ENCODE results near the gene SLC36A3.

The SLC36A3 gene

DNA sequence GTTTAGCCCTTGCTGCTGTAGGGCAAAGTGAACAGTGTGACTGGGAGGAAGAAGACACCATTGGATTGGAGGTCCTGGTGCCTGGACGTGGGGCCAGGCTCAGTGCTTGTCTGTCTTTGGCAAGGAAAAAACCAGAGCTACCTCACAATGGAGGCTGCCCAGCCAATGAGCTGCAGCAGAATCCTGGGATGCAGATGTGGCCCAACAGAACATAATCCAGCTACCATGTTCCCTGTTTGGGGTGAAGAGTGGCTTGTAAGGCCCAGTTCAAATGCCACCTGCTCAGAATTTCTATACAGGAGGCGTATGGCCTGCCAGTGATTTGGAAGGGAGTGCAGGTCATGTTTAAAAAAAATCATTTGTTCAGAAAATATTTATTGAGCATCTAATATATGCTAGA is at the start of gene SLC36A3:
TSS of gene SLC36A3 (minus strand) at position 101 of the 400 bp plus-strand sequence. CDS start 412 bp downstream, outside the sequence.
- Mint-ChIP-seq H3K27me3 (peaks cover 34% of the 10 kb centered on the region), H3K4me3 (no peak within 1 kb of the TSS), H3K4me1 (ENCODE audit: low read depth) (no peaks in the 10 kb centered on the region), H3K27ac (no peak within 1 kb of the TSS), H3K9me3 (no peaks in the 10 kb centered on the region), H3K36me3 (ENCODE audit: low read depth) (no peaks in the 10 kb centered on the region)
- DNase-seq, result no peak

DNA sequence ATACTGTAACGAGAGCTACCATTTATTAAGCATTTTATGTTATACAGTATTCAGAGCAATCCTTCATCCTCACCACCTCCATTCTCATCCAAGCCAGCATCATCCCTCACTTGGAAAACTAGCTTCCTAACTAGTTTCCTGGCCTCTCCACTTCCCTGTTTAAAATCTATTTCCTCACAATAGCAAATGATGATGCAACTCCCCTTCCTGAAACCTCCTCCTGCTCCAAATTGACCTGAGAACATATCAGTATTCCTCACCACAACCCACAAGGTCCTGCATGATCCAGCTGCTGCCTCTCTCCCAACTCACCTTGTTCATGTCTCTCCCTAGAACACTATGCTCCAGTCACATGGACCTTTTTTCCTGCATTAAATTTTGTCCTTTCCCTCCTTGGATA is 48.1 kb upstream of the SLC36A3 start:
- H3K36me3 Mint-ChIP-seq (ENCODE audit: low read depth), result no peaks in the 10 kb centered on the region
- H3K27ac Mint-ChIP-seq, result no peak overlapping the region
- H3K4me1 Mint-ChIP-seq (ENCODE audit: low read depth), result no peaks in the 10 kb centered on the region
- no peaks in the 10 kb centered on the region for H3K9me3 Mint-ChIP-seq
- no peak for DNase-seq
- no peak overlapping the region for H3K4me3 Mint-ChIP-seq
- H3K27me3 Mint-ChIP-seq, result peaks cover 20% of the 10 kb centered on the region

DNA sequence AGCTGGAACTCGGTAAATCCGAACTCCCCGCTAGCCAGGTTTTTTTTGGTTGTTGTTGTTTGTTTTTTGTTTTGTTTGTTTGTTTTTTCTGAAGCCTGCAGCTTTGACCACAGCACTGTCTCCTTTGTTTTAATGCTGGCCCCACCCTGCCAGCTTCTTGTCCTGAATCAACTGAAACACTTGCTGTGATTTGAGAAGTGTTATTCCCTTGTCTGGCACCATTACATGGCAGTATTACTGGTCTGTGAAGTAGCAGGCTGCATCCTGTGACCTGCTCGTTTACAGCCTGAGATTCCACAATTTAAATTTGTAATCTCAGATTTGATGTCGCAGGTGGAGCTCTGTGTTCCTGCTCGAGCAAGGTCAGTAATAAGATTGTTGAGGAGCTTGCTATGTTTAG is 45.2 kb upstream of the SLC36A3 start:
- peaks cover 27% of the 10 kb centered on the region for H3K27me3 Mint-ChIP-seq
- no peaks in the 10 kb centered on the region for H3K36me3 Mint-ChIP-seq (ENCODE audit: low read depth)
- H3K4me1 Mint-ChIP-seq (ENCODE audit: low read depth), result no peaks in the 10 kb centered on the region
- no peak for DNase-seq
- no peak overlapping the region for H3K27ac Mint-ChIP-seq
- no peak overlapping the region for H3K4me3 Mint-ChIP-seq
- no peaks in the 10 kb centered on the region for H3K9me3 Mint-ChIP-seq

DNA sequence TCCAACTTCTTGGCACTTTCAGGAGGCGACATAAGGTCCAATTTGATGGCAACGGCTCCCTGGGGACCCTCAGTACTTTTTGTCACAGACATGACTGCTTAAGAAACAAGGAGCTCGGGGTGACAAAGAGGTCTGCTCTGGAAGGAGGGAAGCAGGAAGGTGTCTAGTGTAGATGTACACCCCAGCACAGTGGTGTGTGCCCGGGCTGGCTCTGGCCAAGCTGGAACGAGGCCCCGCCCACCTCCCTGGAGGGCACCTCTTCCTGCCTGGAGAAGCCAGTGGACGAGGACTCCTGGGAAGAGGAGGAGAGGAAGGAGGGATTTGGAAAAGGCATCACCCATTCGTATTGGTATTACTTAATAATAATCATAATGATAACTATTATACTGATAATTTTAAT is 43.8 kb upstream of the SLC36A3 start, which contains the start of gene SLC36A2:
TSS of gene SLC36A2 (minus strand) at position 191 of the 400 bp plus-strand sequence. CDS start at position 92, 99 bp downstream.
- H3K27me3 Mint-ChIP-seq, result peaks cover 28% of the 10 kb centered on the region

DNA sequence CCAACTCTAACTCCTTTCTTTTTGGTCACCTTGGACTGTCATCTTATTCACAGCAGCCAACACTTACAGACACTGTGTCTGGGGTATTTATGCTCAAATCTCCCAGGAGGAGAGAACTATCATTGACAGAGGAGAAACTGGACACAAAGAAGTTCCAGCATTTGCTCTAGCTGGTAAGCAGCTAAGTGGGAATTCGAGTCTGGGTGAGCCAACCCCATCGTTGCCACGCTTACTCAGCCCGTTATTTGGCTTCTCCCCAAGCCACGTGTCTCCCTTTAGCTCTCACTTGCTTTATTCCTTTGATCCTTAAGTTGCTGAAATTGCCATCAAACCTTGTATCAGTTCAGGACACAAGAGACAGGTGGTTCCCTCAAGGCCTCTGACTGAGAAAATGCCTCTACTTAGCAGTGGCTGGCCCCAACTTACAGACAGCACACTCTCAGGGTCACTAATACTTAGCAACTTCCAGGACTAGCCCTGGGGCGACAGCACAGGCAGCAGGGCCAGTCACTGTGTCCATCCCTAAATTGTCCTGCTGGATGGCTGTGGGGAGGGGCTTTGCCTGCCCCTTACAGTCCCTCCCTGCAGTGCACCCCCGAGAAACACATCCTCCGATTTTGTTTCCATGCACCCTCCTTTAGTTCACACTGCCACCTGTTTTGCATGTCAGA is 42.4 kb upstream of the SLC36A3 start:
- peaks cover 40% of the 10 kb centered on the region for H3K27me3 Mint-ChIP-seq
- DNase-seq, result no peak

More for the DNA sequence above, 43.8 kb upstream of the SLC36A3 start, which contains the start of gene SLC36A2:
- no peaks in the 10 kb centered on the region for H3K9me3 Mint-ChIP-seq
- no peaks in the 10 kb centered on the region for H3K4me1 Mint-ChIP-seq (ENCODE audit: low read depth)
- no peak for DNase-seq
- H3K4me3 Mint-ChIP-seq, result no peak within 1 kb of the TSS
- no peaks in the 10 kb centered on the region for H3K36me3 Mint-ChIP-seq (ENCODE audit: low read depth)
- no peak within 1 kb of the TSS for H3K27ac Mint-ChIP-seq

DNA sequence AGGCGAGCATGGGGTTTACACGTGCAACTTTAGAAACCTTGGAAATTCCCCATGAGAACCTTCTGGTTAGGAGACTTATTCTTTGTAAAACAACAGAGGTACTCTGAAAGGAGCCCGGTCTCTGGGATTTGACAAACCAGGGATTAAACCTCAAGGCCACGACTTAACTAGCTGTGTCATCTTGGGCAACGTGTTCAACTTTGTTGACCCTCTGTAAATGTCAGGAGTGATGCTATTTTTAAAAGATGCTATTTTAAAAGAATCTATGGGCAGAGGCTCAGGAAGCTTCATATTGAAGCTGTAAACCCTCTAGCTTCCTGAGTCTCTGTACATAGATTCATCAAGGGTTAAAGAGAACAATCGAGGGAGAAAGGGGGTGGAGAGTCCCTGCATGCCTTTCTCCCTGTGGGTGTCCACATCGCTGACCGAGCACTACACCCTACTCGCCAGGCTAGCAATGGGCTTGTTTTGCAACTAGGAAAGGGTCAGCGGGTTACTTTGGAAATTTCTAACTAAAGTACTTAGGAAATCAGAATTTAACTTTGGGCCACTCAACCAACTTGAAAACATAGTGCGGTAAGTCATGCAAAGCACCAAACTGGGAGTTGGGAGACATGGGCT is 41.7 kb upstream of the SLC36A3 start:
- Mint-ChIP-seq H3K4me3 (no peak overlapping the region), H3K4me1 (ENCODE audit: low read depth) (no peaks in the 10 kb centered on the region), H3K27ac (no peak overlapping the region), H3K27me3 (peaks cover 41% of the 10 kb centered on the region), H3K36me3 (ENCODE audit: low read depth) (no peaks in the 10 kb centered on the region), H3K9me3 (no peaks in the 10 kb centered on the region)
- no peak for DNase-seq

More for the DNA sequence above, 42.4 kb upstream of the SLC36A3 start:
- no peaks in the 10 kb centered on the region for H3K36me3 Mint-ChIP-seq (ENCODE audit: low read depth)
- H3K9me3 Mint-ChIP-seq, result no peaks in the 10 kb centered on the region
- H3K4me1 Mint-ChIP-seq (ENCODE audit: low read depth), result no peaks in the 10 kb centered on the region
- no peak overlapping the region for H3K27ac Mint-ChIP-seq
- H3K4me3 Mint-ChIP-seq, result no peak overlapping the region

DNA sequence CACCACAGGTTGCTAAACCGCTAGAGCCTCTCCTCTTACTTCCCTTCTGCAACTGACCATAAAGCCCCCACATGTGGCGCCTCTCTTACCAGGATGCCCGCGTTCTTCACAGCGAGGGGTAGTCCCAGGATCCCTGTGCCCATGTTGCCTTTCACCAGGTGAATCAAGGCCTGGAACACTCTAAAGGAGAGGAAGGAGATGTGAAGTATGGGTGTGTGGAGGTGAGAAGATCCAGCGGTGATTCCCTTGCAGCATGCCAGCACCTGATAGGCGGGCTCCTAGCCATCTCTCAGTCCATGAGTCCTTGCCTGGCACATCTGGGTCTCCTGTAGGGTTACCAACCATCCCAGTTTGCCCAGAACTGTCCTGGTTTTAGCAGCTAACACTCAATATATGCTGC is 40.5 kb upstream of the SLC36A3 start:
- Mint-ChIP-seq H3K4me1 (ENCODE audit: low read depth) (no peaks in the 10 kb centered on the region), H3K4me3 (no peak overlapping the region), H3K36me3 (ENCODE audit: low read depth) (no peaks in the 10 kb centered on the region), H3K27me3 (peaks cover 39% of the 10 kb centered on the region), H3K27ac (no peak overlapping the region), H3K9me3 (no peaks in the 10 kb centered on the region)
- DNase-seq, result no peak

DNA sequence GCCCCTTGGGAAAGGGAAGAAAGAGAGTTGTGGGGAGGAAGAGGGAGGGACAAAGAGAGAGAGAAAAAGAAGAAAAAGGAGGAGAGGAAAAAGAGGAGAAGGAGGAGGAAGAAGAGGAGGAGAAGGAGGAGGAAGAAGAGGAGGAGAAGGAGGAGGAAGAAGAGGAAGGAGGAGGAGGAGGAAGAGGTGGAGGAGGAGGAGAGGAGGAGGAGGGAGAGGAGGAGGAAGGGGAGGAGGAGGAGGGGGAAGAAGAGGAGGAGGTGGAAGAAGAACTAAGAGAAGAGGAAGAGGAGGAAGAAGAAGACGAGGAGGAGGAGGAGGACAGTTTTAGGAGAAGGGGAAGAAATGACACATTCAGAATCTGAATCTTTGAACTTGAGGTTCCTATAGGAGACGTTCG is 36.4 kb upstream of the SLC36A3 start:
- no peak overlapping the region for H3K4me3 Mint-ChIP-seq
- no peak for DNase-seq
- no peaks in the 10 kb centered on the region for H3K4me1 Mint-ChIP-seq (ENCODE audit: low read depth)
- peaks cover 28% of the 10 kb centered on the region for H3K27me3 Mint-ChIP-seq
- H3K36me3 Mint-ChIP-seq (ENCODE audit: low read depth), result no peaks in the 10 kb centered on the region
- no peaks in the 10 kb centered on the region for H3K9me3 Mint-ChIP-seq
- H3K27ac Mint-ChIP-seq, result no peak overlapping the region

DNA sequence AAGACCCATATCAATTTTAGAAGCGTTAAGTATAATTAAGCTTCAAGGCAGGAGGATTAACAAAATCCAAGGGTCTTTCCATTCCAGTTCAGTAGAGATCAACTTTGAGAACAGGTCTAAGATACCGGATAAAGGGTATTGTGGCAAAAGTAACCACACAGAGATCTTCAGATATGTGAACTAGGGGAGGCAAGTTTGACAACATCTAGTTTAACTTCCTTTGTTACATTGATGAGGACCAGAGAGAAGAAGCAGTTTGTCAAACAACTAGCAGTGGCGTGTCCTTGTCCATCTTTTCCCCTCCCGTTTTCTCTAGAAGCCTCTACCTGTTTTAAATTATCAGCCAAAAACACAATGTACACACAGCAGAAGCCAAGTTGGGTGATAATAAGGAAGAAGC is 35.2 kb upstream of the SLC36A3 start:
- Mint-ChIP-seq H3K4me3 (no peak overlapping the region), H3K27me3 (peaks cover 25% of the 10 kb centered on the region), H3K27ac (no peak overlapping the region), H3K36me3 (ENCODE audit: low read depth) (no peaks in the 10 kb centered on the region), H3K4me1 (ENCODE audit: low read depth) (no peaks in the 10 kb centered on the region), H3K9me3 (no peaks in the 10 kb centered on the region)
- DNase-seq, result no peak

DNA sequence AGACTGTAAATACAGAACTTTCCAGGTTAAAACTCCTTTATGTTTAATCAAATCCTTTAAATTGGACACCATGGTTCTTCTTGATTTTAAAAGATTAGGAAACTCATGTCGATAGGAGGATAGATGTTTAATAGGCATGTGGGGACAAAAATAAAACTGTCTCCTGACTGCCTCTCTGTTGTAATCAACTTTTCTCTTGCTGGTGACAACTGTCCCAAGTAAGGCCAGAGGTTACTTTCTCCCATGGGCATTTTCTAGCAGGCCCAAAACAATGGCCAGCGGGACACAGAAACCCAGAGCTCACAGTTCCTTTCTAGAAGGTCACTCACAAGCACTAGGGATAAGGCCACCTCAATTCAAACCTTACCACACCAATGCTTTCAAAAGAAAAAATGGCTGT is 29.3 kb upstream of the SLC36A3 start:
- DNase-seq, result no peak
- no peak overlapping the region for H3K4me3 Mint-ChIP-seq
- no peak overlapping the region for H3K27ac Mint-ChIP-seq
- H3K4me1 Mint-ChIP-seq (ENCODE audit: low read depth), result no peaks in the 10 kb centered on the region
- no peaks in the 10 kb centered on the region for H3K36me3 Mint-ChIP-seq (ENCODE audit: low read depth)
- H3K9me3 Mint-ChIP-seq, result no peaks in the 10 kb centered on the region
- H3K27me3 Mint-ChIP-seq, result peaks cover 9% of the 10 kb centered on the region

DNA sequence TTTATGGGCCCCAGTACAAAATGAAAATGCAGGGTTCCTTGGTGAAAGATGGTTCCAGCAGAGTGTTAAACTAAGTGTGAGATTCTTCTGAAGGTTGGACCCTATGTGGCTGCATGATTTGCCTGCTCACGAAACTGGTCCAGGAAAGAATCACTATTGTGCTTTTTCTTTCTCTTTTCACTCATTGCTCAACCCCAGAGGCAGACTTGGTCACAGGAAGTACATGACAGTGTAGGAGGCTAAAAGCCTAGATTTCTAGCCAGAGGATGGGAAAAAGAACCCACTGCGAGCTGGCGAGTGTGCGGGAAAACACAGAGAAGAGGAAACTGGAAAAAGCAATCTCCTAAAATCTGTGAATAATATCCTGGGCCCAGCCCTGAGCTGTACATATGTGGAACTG is 25.2 kb upstream of the SLC36A3 start:
- H3K27ac Mint-ChIP-seq, result no peak overlapping the region
- H3K36me3 Mint-ChIP-seq (ENCODE audit: low read depth), result no peaks in the 10 kb centered on the region
- H3K9me3 Mint-ChIP-seq, result no peaks in the 10 kb centered on the region
- H3K27me3 Mint-ChIP-seq, result peaks cover 13% of the 10 kb centered on the region
- no peak for DNase-seq
- no peak overlapping the region for H3K4me3 Mint-ChIP-seq
- no peaks in the 10 kb centered on the region for H3K4me1 Mint-ChIP-seq (ENCODE audit: low read depth)

DNA sequence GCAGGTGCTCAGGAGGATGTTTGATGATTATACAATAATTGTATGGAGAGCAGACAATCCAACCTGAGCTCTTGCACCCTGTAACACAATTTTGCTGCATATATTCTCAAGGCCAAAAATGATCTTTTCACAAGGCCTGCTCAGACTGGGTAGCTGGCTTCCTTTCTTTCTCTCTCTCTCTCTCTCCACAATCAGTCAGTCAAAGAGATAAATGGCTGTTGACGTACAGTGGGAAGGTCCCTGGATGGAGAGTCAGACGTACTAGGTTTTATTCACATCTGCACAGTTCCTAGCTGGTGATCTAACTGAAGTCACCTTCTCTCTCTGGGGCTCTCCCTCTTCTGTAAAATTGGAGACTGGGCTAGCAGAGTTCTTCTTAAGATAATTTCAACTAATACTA is 24.0 kb upstream of the SLC36A3 start:
- no peak for DNase-seq
- peaks cover 13% of the 10 kb centered on the region for H3K27me3 Mint-ChIP-seq
- no peaks in the 10 kb centered on the region for H3K36me3 Mint-ChIP-seq (ENCODE audit: low read depth)
- H3K9me3 Mint-ChIP-seq, result no peaks in the 10 kb centered on the region
- no peak overlapping the region for H3K4me3 Mint-ChIP-seq
- H3K27ac Mint-ChIP-seq, result no peak overlapping the region
- H3K4me1 Mint-ChIP-seq (ENCODE audit: low read depth), result no peaks in the 10 kb centered on the region

DNA sequence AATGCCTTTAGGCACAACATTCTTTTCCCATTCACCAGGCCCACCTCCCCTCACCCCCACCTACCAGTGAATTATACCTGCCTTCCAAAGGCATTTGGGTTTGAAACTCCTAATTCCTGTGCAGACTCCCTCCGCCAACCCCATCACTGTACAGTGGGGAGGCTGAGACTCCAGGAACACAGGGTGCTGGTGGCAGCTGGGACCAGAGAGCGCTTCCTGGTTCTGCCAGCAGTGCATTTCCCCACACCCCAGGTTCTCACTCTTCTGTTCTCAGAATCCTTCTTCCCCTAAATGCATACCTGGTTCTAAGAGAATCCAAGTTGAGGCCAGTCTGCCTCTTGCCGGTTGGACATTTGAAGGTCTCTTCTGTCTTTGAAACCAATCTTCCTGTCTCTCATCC is 22.7 kb upstream of the SLC36A3 start:
- Mint-ChIP-seq H3K4me1 (ENCODE audit: low read depth) (no peaks in the 10 kb centered on the region), H3K27ac (no peak overlapping the region)
- DNase-seq, result no peak

DNA sequence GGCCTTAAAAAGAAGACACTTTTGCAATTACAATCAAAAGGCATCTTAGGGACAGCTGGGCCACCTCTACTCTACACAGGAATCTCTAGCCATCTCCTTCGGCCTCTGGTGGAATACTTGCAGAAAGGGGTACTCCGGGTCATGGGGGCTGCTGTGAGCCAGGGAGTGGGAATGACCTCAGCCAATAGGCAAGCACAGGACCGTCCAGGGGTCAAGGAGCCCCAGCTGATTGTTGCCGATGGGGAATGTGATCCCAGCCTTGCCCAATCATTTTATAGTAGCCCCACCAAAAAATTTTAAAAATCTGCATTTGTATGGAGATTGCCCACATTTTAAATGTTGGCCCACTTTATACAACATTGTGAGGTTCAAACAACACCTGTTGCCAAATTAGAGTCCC is 16.9 kb upstream of the SLC36A3 start:
- no peaks in the 10 kb centered on the region for H3K36me3 Mint-ChIP-seq (ENCODE audit: low read depth)
- H3K4me1 Mint-ChIP-seq (ENCODE audit: low read depth), result no peaks in the 10 kb centered on the region
- H3K9me3 Mint-ChIP-seq, result no peaks in the 10 kb centered on the region
- DNase-seq, result no peak
- H3K27me3 Mint-ChIP-seq, result peaks cover 14% of the 10 kb centered on the region
- no peak overlapping the region for H3K4me3 Mint-ChIP-seq
- H3K27ac Mint-ChIP-seq, result no peak overlapping the region

More for the DNA sequence above, 22.7 kb upstream of the SLC36A3 start:
- Mint-ChIP-seq H3K9me3 (no peaks in the 10 kb centered on the region), H3K36me3 (ENCODE audit: low read depth) (no peaks in the 10 kb centered on the region), H3K27me3 (peaks cover 13% of the 10 kb centered on the region), H3K4me3 (no peak overlapping the region)
